ENCODE data around the gene PRR14L. TPM values are rescaled to one million over a fixed set of nuclear protein-coding genes. Genes with fewer than 3 reads are reported as not detected.
A peak's percentile ranks its signal among the peaks of the same experiment; 100 is the strongest.

PRR14L gene
- total and polyA plus RNA-seq, 2 of the 13 experiments (the other 11 are each of a cell fraction or from before 2014, with no cell fraction given) = 6.6 to 16.5 TPM

- TF ChIP-seq E2F2 (CRISPR knock-in tag; IDR thresholded peaks at IDR 0.05; ENCODE audit: borderline replicate concordance) = no peak
- TF ChIP-seq ZNF580 (CRISPR knock-in tag; IDR thresholded peaks at IDR 0.05; ENCODE audit: borderline replicate concordance, low read depth) = no peak
- TF ChIP-seq ZSCAN29 (CRISPR knock-in tag; conservative IDR thresholded peaks at IDR 0.05) = no peak
- TF ChIP-seq RARA (CRISPR knock-in tag; IDR thresholded peaks at IDR 0.05) = no peak
- no peak; the same call in 1 of the 2 replicates for TF ChIP-seq TOPORS (CRISPR knock-in tag; IDR thresholded peaks at IDR 0.05)
- TF ChIP-seq NFKBIZ (CRISPR knock-in tag; IDR thresholded peaks at IDR 0.05) = peak; percentile 54
- TF ChIP-seq ZMAT5 (CRISPR knock-in tag; IDR thresholded peaks at IDR 0.05; ENCODE audit: borderline replicate concordance, low read depth) = no peak
- no peak for TF ChIP-seq CAMTA2 (CRISPR knock-in tag; IDR thresholded peaks at IDR 0.05; ENCODE audit: borderline replicate concordance)
- TF ChIP-seq PHF8 (CRISPR knock-in tag; IDR thresholded peaks at IDR 0.05) = peak; percentile 79
- TF ChIP-seq ZNF766 (CRISPR knock-in tag; IDR thresholded peaks at IDR 0.05; ENCODE audit: borderline replicate concordance) = no peak; the same call in 1 of the 2 replicates
- no peak for TF ChIP-seq ZNF597 (CRISPR knock-in tag; IDR thresholded peaks at IDR 0.05)
- 0 out of 2 replicates have a peak, but pooled peaks have one; percentile 22 for TF ChIP-seq ZNF746 (CRISPR knock-in tag; IDR thresholded peaks at IDR 0.05)
- no peak for TF ChIP-seq MXD1 (CRISPR knock-in tag; IDR thresholded peaks at IDR 0.05)
- TF ChIP-seq ARID3A (IDR thresholded peaks at IDR 0.05; ENCODE audit: low read depth, low read length) = no peak
- peak; percentile 94 for TF ChIP-seq ZBTB25 (CRISPR knock-in tag; IDR thresholded peaks at IDR 0.05)
- peak; percentile 81 for TF ChIP-seq GATAD1 (CRISPR knock-in tag; IDR thresholded peaks at IDR 0.05)
- 0 out of 2 replicates have a peak, but pooled peaks have one; percentile 29 for TF ChIP-seq SSRP1 (CRISPR knock-in tag; IDR thresholded peaks at IDR 0.05)
- no peak for TF ChIP-seq ATF3 (CRISPR knock-in tag; IDR thresholded peaks at IDR 0.05)
- TF ChIP-seq ZNF512 (CRISPR knock-in tag; IDR thresholded peaks at IDR 0.05) = no peak
- peak; percentile 77; the same call in 1 of the 2 replicates for TF ChIP-seq KDM5B (CRISPR knock-in tag; IDR thresholded peaks at IDR 0.05; ENCODE audit: borderline replicate concordance)
Measured at GRCh38 chr22:31753634-31754501, 3.9 kb upstream of the PRR14L start, which contains the start of gene DEPDC5 (continued).

Measured in HepG2 (cell line).